ENCODE measurements around the gene GRIK4. TPM values are rescaled to one million over a fixed set of nuclear protein-coding genes. Genes with fewer than 3 reads are reported as not detected.

GRIK4 gene
- total and polyA plus RNA-seq, 9 of the 15 experiments (the other 6 are each of a cell fraction or from before 2014, with no cell fraction given), result not detected

DNA sequence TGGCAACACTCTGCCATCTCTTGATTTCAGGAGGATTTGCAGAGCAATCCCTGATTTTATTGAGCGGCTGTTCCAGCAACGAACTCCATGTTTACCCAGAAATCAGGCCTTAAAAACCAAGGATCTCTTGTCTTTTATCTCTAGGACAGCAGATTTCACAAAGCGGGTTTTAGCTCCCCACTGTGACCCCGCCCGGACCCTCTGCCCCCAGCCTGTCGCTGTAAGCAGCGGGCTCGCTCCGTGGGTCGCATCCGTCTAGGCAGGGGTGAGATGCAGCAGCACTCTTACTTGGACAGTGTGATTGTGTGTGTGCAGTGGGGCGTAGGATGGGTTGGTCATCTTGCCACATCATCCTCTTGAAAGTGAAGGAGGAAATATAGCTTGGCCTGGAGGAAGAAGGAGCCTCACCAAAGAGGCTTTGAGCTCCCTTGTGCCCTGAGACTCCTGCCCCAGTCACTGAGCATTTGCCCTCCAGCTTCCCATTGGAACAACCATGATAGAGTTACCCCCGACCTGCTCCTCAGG is 323.2 kb downstream of the GRIK4 start:
- Histone ChIP-seq H2AFZ (ENCODE audit: low read depth, low read length) (no peak overlapping the region), H3K4me1 (replicated peaks in 1 of 2; ENCODE audit: control insufficient read depth in 2 of 2, insufficient read depth in 2 of 2, low read length in 2 of 2) (no peaks in the 10 kb centered on the region), H3K9me1 (ENCODE audit: control insufficient read depth, insufficient read depth, low read length) (no peaks in the 10 kb centered on the region), H3K9ac (ENCODE audit: insufficient read depth in 1 of 2, low read depth in 2 of 2, low read length in 2 of 2) (no peak overlapping the region), H3K27me3 (ENCODE audit: control insufficient read depth in 2 of 2, insufficient read depth in 2 of 2, low read length in 2 of 2) (peaks cover 10 to 46% of the 10 kb centered on the region in 2 experiments; a peak in 4 of 5 replicates), H3K36me3 (ENCODE audit: control insufficient read depth, insufficient read depth, low read length) (no peaks in the 10 kb centered on the region), H4K20me1 (replicated peaks; ENCODE audit: control insufficient read depth, insufficient read depth, low read length) (0 out of 2 replicates have a peak, but pooled peaks cover 4% of the 10 kb centered on the region), H3K79me2 (ENCODE audit: control insufficient read depth, insufficient read depth, low read length) (no peaks in the 10 kb centered on the region), H3K4me2 (ENCODE audit: insufficient read depth, low read length) (no peak overlapping the region), H3K9me3 (replicated peaks; ENCODE audit: control insufficient read depth, insufficient read depth, low read depth, low read length) (no peaks in the 10 kb centered on the region), H3K4me3 (no peak overlapping the region), H3K27ac (ENCODE audit: extremely low read depth, low read depth, low read length) (no peak overlapping the region)
- ATAC-seq, result no peak
- in situ Hi-C loops (cut with MboI) (no loop called here), intact Hi-C loops (cut with micrococcal nuclease) (no loop called here)
- CTCF ChIA-PET (ENCODE audit: low intra/inter-chr PET ratio), result no interaction called here
- 0% methylated on average over 12 of the region's 13 CpGs for WGBS (ENCODE audit: insufficient coverage, low coverage, missing lambda C conversion rate)
- POLR2A ChIA-PET, result no interaction called here
- BruUV-seq (replicated peaks), result no TSS peak
- no peak for DNase-seq (ENCODE audit: extremely low read depth in 1 of 4, low spot score in 3 of 4)
- no peak for FAIRE-seq
- no peak for TF ChIP-seq EGR1 (conservative IDR thresholded peaks at IDR 0.05)
- no peak for TF ChIP-seq ZFP36 (IDR thresholded peaks at IDR 0.05; ENCODE audit: low read depth, low read length, partially characterized antibody)
- no peak for TF ChIP-seq ARID1B (IDR thresholded peaks at IDR 0.05)
- TF ChIP-seq ZNF398 (CRISPR knock-in tag; IDR thresholded peaks at IDR 0.05), result no peak
- TF ChIP-seq GTF3C2 (IDR thresholded peaks at IDR 0.05; ENCODE audit: borderline replicate concordance, extremely low read depth, insufficient read length), result no peak
- no peak for TF ChIP-seq ZKSCAN1 (IDR thresholded peaks at IDR 0.05; ENCODE audit: low read depth, low read length)
- TF ChIP-seq ZNF551 (CRISPR knock-in tag; IDR thresholded peaks at IDR 0.05), result no peak
- TF ChIP-seq, protein P1, sequence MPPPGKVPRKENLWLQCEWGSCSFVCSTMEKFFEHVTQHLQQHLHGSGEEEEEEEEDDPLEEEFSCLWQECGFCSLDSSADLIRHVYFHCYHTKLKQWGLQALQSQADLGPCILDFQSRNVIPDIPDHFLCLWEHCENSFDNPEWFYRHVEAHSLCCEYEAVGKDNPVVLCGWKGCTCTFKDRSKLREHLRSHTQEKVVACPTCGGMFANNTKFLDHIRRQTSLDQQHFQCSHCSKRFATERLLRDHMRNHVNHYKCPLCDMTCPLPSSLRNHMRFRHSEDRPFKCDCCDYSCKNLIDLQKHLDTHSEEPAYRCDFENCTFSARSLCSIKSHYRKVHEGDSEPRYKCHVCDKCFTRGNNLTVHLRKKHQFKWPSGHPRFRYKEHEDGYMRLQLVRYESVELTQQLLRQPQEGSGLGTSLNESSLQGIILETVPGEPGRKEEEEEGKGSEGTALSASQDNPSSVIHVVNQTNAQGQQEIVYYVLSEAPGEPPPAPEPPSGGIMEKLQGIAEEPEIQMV (tag; conservative IDR thresholded peaks at IDR 0.05; ENCODE audit: low read depth), result no peak
- TF ChIP-seq NONO (IDR thresholded peaks at IDR 0.05; ENCODE audit: low read depth in 2 of 2, low read length in 1 of 2), result no peak
- no peak for TF ChIP-seq SNAPC5 (CRISPR knock-in tag; IDR thresholded peaks at IDR 0.05)
- no peak for TF ChIP-seq TRIM24 (IDR thresholded peaks at IDR 0.05)
- TF ChIP-seq, protein P2, sequence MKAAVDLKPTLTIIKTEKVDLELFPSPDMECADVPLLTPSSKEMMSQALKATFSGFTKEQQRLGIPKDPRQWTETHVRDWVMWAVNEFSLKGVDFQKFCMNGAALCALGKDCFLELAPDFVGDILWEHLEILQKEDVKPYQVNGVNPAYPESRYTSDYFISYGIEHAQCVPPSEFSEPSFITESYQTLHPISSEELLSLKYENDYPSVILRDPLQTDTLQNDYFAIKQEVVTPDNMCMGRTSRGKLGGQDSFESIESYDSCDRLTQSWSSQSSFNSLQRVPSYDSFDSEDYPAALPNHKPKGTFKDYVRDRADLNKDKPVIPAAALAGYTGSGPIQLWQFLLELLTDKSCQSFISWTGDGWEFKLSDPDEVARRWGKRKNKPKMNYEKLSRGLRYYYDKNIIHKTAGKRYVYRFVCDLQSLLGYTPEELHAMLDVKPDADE (conservative IDR thresholded peaks at IDR 0.05; ENCODE audit: control insufficient read depth, low read depth, low read length), result no peak
- TF ChIP-seq TGIF2 (CRISPR knock-in tag; IDR thresholded peaks at IDR 0.05), result no peak

Data from K562 (cell line).